Panc1 (cell line): Measurements from ENCODE around the gene ACTA2. TPM values are rescaled to one million over a fixed set of nuclear protein-coding genes. Genes with fewer than 3 reads are reported as not detected.

ENCODE experiments used
- ATAC-seq: fragments of 200-7000 bp; cut with Tn5 transposase; 2 replicates; pipeline ENCODE4 v1.9.1; 2020; ENCODE audit warnings: mild to moderate bottlenecking, moderate library complexity
- BruUV-seq: library from RNA; stranded (reverse); fragments of 400-500 nt; replicated peaks from 2 replicates; lab custom pipeline; 2021; lab: Mats Ljungman, UMichigan
- CTCF ChIA-PET: fragments of 300-600 bp; sonication (Branson Sonifier 250); formaldehyde crosslinking; loops from one replicate; lab custom pipeline; 2022; ENCODE audit warnings: antibody characterized with exemption; lab: Charles Lee
- POLR2A ChIA-PET: fragments of 300-600 bp; sonication (Branson Sonifier 250); formaldehyde crosslinking; loops from one replicate; lab custom pipeline; 2022; ENCODE audit warnings: antibody characterized with exemption; lab: Charles Lee
- DNase-seq: peaks from one replicate; pipeline ENCODE4 v3.0.0-alpha.2; 2010; ENCODE audit warnings: low read depth, low spot score
- H3K27ac ChIP-seq: 2 replicates; pipeline ENCODE4 v1.5.1; 2011; ENCODE audit warnings: mild to moderate bottlenecking, low read length, inconsistent platforms
- H3K27me3 ChIP-seq: fragments of 200-500 bp; sonication (Bioruptor generic); 2 replicates; pipeline ENCODE4 v1.6.0; 2014; ENCODE audit warnings: low read length, inconsistent platforms; ENCODE audit not compliant: control insufficient read depth, insufficient read depth
- H3K36me3 ChIP-seq: fragments of 200-500 bp; sonication (Bioruptor generic); 2 replicates; pipeline ENCODE4 v1.5.1; 2014; ENCODE audit warnings: inconsistent platforms, mild to moderate bottlenecking, low read length, moderate library complexity; ENCODE audit not compliant: control insufficient read depth, insufficient read depth
- H3K4me1 ChIP-seq: 2 replicates; pipeline ENCODE4 v1.5.1; 2011; ENCODE audit warnings: inconsistent platforms, mild to moderate bottlenecking, low read length, moderate library complexity; ENCODE audit not compliant: control insufficient read depth, insufficient read depth
- H3K4me3 ChIP-seq, 2 experiments: 2 replicates each; pipeline ENCODE4 v1.5.1; 2011 to 2012; ENCODE audit warnings: low read depth in 2 of 2, low read length in 2 of 2, mild to moderate bottlenecking in 2 of 2, inconsistent platforms in 1 of 2, moderate library complexity in 1 of 2
- H3K9me3 ChIP-seq: fragments of 200-500 bp; sonication (Bioruptor generic); 2 replicates; pipeline ENCODE4 v1.5.1; 2014; ENCODE audit warnings: low read depth, mild to moderate bottlenecking, inconsistent platforms, low read length, moderate library complexity; ENCODE audit not compliant: control insufficient read depth, insufficient read depth
- POLR2AphosphoS5 ChIP-seq: IDR thresholded peaks from 2 replicates; pipeline ENCODE4 v1.6.1; 2012; ENCODE audit warnings: mild to moderate bottlenecking, low read depth, low read length, moderate library complexity
- SIN3A ChIP-seq: IDR thresholded peaks from 2 replicates; pipeline ENCODE4 v1.6.1; 2012; ENCODE audit warnings: low read depth, mild to moderate bottlenecking, low read length, moderate library complexity, borderline replicate concordance; ENCODE audit not compliant: insufficient read depth
- TCF7L2 ChIP-seq: IDR thresholded peaks from 2 replicates; pipeline ENCODE4 v1.6.1; 2011; ENCODE audit warnings: mild to moderate bottlenecking, low read depth, low read length, inconsistent platforms
- in situ Hi-C: cut with HindIII; loops from 2 replicates; pipeline ENCODE4 v1.10.0; 2016; ENCODE audit warnings: low sequenced_read_pairs, low pct_unique_long_range_greater_than_20kb
- intact Hi-C: fragments of 100-400 bp; cut with micrococcal nuclease; formaldehyde crosslinking; loops from one replicate; pipeline ENCODE4 v1.10.0; 2022; ENCODE audit not compliant: unreplicated experiment
- total RNA-seq: library from RNA; stranded (reverse); gene quantifications from one replicate; pipeline ENCODE4 v1.2.1, GENCODE V29; 2021; ENCODE audit not compliant: unreplicated experiment
- TF ChIP-seq, protein P1 (sequence below), 2 experiments: IDR thresholded peaks; 2 replicates each; pipeline ENCODE4 v1.6.1; 2011 to 2012; ENCODE audit warnings: low read depth in 2 of 2, control low read depth in 1 of 2, low read length in 1 of 2, mild to moderate bottlenecking in 1 of 2, moderate library complexity in 1 of 2; ENCODE audit not compliant: insufficient read depth in 1 of 2
- TF ChIP-seq, protein P2 (sequence below): fragments of 450-650 bp; IDR thresholded peaks from 2 replicates; pipeline ENCODE4 v1.5.1; 2017; ENCODE audit warnings: mild to moderate bottlenecking

The ACTA2 gene
- total RNA-seq, 1 experiment from 2014 or later = 4.7 TPM

DNA sequence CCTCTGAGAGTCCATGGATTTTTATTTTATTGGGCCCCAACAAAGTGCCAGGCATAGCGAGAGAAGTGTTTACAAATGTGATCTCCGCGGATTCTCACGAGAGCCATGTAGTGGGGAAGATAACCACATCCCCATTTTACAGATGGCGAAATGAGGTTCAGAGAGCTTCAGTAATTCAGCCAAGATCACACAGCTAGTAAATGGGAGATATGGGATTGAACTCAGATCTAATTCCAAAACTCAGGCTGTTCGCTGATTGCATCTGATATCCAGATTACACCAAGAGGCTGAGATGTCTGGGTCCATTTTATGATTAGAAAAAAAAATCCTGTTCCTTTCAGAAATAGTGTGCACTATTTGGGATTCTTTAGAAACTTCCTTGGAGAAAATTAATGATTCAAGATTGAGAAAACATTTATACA is 39.3 kb upstream of the ACTA2 start:
- peak overlapping the region; percentile 87 to 93 for H3K4me3 ChIP-seq
- no peaks in the 10 kb centered on the region for H3K36me3 ChIP-seq
- ATAC-seq (no peak; the same call in 1 of the 2 replicates), DNase-seq (no peak)
- intact Hi-C loops (no loop called here), in situ Hi-C loops (no loop called here)
- no TSS peak for BruUV-seq
- peak overlapping the region; percentile 74 for H3K27ac ChIP-seq
- ChIA-PET CTCF (no interaction called here), POLR2A (interaction anchor here (0.7 kb wide), 2 partner anchors 51 to 151 kb away, joined by 3 to 6 read pairs; no protein-coding TSS in a partner anchor)
- H3K27me3 ChIP-seq = no peaks in the 10 kb centered on the region
- no peak for TF ChIP-seq POLR2AphosphoS5
- TF ChIP-seq, protein P1, sequence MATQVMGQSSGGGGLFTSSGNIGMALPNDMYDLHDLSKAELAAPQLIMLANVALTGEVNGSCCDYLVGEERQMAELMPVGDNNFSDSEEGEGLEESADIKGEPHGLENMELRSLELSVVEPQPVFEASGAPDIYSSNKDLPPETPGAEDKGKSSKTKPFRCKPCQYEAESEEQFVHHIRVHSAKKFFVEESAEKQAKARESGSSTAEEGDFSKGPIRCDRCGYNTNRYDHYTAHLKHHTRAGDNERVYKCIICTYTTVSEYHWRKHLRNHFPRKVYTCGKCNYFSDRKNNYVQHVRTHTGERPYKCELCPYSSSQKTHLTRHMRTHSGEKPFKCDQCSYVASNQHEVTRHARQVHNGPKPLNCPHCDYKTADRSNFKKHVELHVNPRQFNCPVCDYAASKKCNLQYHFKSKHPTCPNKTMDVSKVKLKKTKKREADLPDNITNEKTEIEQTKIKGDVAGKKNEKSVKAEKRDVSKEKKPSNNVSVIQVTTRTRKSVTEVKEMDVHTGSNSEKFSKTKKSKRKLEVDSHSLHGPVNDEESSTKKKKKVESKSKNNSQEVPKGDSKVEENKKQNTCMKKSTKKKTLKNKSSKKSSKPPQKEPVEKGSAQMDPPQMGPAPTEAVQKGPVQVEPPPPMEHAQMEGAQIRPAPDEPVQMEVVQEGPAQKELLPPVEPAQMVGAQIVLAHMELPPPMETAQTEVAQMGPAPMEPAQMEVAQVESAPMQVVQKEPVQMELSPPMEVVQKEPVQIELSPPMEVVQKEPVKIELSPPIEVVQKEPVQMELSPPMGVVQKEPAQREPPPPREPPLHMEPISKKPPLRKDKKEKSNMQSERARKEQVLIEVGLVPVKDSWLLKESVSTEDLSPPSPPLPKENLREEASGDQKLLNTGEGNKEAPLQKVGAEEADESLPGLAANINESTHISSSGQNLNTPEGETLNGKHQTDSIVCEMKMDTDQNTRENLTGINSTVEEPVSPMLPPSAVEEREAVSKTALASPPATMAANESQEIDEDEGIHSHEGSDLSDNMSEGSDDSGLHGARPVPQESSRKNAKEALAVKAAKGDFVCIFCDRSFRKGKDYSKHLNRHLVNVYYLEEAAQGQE (IDR thresholded peaks at IDR 0.05; ENCODE audit: insufficient read depth in 1 of 2, low read depth in 2 of 2, low read length in 1 of 2) = no peak
- TF ChIP-seq TCF7L2 = no peak
- TF ChIP-seq SIN3A = no peak
- TF ChIP-seq, protein P2, sequence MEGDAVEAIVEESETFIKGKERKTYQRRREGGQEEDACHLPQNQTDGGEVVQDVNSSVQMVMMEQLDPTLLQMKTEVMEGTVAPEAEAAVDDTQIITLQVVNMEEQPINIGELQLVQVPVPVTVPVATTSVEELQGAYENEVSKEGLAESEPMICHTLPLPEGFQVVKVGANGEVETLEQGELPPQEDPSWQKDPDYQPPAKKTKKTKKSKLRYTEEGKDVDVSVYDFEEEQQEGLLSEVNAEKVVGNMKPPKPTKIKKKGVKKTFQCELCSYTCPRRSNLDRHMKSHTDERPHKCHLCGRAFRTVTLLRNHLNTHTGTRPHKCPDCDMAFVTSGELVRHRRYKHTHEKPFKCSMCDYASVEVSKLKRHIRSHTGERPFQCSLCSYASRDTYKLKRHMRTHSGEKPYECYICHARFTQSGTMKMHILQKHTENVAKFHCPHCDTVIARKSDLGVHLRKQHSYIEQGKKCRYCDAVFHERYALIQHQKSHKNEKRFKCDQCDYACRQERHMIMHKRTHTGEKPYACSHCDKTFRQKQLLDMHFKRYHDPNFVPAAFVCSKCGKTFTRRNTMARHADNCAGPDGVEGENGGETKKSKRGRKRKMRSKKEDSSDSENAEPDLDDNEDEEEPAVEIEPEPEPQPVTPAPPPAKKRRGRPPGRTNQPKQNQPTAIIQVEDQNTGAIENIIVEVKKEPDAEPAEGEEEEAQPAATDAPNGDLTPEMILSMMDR = no peak
- H3K4me1 ChIP-seq = peaks cover 24% of the 10 kb centered on the region
- H3K9me3 ChIP-seq = no peaks in the 10 kb centered on the region

DNA sequence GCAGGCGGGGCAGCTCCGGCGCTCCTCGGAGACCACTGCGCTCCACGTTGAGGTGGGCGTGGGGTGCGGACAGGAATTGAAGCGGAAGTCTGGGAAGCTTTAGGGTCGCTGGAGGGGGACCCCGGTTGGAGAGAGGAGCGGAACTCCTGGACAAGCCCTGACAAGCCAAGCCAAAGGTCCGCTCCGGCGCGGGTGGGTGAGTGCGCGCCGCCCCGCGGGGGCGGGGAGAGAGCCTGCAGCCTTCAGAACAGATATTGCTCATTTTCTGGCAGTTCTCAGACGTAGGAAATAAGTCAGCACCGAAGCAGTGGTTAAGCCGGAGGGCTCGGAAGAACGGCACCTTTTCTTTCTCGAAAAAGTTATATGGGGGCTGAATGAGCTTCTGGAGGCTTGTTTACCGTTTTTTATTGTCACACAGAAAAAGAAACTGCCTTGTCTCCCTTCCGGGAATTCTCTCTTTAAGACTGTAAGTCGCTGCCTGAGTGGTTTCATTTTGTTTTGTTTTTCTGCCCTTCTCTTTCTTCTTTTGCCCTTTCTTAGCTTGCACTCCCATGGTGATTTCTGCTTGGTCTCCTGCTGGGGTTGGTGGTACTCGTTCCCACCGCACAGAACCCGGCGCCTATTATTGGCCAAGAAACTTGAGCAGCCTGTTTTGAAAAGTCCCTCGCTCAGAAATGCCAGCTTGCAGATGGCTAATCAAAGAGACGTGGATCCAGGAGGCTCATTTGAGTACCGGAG is 38.8 kb upstream of the ACTA2 start:
- DNase-seq = no peak
- Histone ChIP-seq H3K27me3 (no peaks in the 10 kb centered on the region), H3K4me1 (peaks cover 24% of the 10 kb centered on the region), H3K36me3 (no peaks in the 10 kb centered on the region), H3K27ac (peak overlapping the region; percentile 74), H3K9me3 (no peaks in the 10 kb centered on the region), H3K4me3 (peak overlapping the region; percentile 87 to 93)
- intact Hi-C loops = no loop called here
- ChIA-PET CTCF (no interaction called here), POLR2A (interaction anchor here (0.7 kb wide), 2 partner anchors 50 to 150 kb away, joined by 3 to 6 read pairs; no protein-coding TSS in a partner anchor)
- ATAC-seq = peak; percentile 76
- in situ Hi-C loops = no loop called here
- TF ChIP-seq, protein P2 = peak; percentile 26; the same call in 1 of the 2 replicates
- TF ChIP-seq SIN3A (peak; percentile 82; the same call in 1 of the 2 replicates), TCF7L2 (no peak), POLR2AphosphoS5 (0 out of 2 replicates have a peak, but pooled peaks have one; percentile 30)
- BruUV-seq = no TSS peak
